Measurements from ENCODE around the gene CCDC28B. TPM values are rescaled to one million over a fixed set of nuclear protein-coding genes. Genes with fewer than 3 reads are reported as not detected.

Gene CCDC28B
- total and polyA plus RNA-seq, 2 of the 13 experiments (the other 11 are each of a cell fraction or from before 2014, with no cell fraction given), result 2.6 to 3.5 TPM

DNA sequence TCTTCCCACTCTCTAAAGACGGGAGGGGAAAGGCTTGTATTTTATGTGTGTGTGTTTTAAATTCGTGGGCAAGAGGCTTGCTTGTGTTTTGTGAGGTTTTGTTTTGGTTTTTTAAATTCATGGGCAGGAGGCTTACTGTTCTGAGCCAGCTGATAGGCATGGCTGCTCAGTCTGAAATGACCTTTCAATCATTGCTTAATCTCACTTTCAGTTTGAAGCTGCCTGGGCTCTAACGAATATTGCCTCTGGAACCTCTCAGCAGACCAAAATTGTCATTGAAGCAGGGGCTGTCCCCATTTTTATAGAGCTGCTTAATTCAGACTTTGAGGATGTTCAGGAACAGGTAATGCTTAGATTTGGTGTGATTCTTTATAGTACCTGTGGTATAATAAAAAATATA lies 41.2 kb upstream of the CCDC28B start:
- no peak overlapping the region for H3K9ac ChIP-seq (ENCODE audit: insufficient read depth, low read depth, low read length)
- no peak overlapping the region for H3K4me2 ChIP-seq (ENCODE audit: low read depth, low read length)
- no peaks in the 10 kb centered on the region for H3K4me1 ChIP-seq (ENCODE audit: insufficient read depth, low read length)
- no peak overlapping the region for H3K4me3 ChIP-seq (replicated peaks in 1 of 3; ENCODE audit: insufficient read depth in 1 of 3, low read depth in 2 of 3, low read length in 3 of 3)
- no peaks in the 10 kb centered on the region for H3K27me3 ChIP-seq (ENCODE audit: control insufficient read depth in 1 of 2, insufficient read depth in 2 of 2, low read length in 2 of 2)
- H3K27ac ChIP-seq (ENCODE audit: extremely low read length, insufficient read depth, low read length), result no peak overlapping the region
- DNase-seq (ENCODE audit: low spot score), result no peak
- no peaks in the 10 kb centered on the region for H4K20me1 ChIP-seq (ENCODE audit: insufficient read depth, low read length)
- ChIA-PET CTCF (ENCODE audit: low intra/inter-chr PET ratio, low total read pairs) (no interaction called here), POLR2A (no interaction called here)
- in situ Hi-C loops (cut with HindIII; ENCODE audit: extremely low pct_ligation_motif_present, low pct_unique_long_range_greater_than_20kb) (no loop called here), intact Hi-C loops (cut with micrococcal nuclease; ENCODE audit: unreplicated experiment) (no loop called here)
- H3K79me2 ChIP-seq (ENCODE audit: insufficient read depth, low read length), result peaks cover 4% of the 10 kb centered on the region
- no TSS peak for BruUV-seq (replicated peaks)
- no peaks in the 10 kb centered on the region for H3K9me3 ChIP-seq (ENCODE audit: low read length)
- 78% methylated on average over 3 of the region's 3 CpGs for WGBS (ENCODE audit: low lambda C conversion rate)
- H3K36me3 ChIP-seq (replicated peaks in 1 of 2; ENCODE audit: control insufficient read depth in 1 of 2, insufficient read depth in 2 of 2, low read length in 2 of 2), result peaks cover 21 to 79% of the 10 kb centered on the region in 2 experiments; a peak in 4 of 5 replicates
- no peak for FAIRE-seq
- no peak for ATAC-seq
- H2AFZ ChIP-seq (ENCODE audit: low read length), result no peak overlapping the region
- TF ChIP-seq RAD51 (IDR thresholded peaks at IDR 0.05; ENCODE audit: borderline replicate concordance), result no peak
- TF ChIP-seq HOMEZ (CRISPR knock-in tag; IDR thresholded peaks at IDR 0.05; ENCODE audit: low read depth), result no peak
- TF ChIP-seq, protein P1, sequence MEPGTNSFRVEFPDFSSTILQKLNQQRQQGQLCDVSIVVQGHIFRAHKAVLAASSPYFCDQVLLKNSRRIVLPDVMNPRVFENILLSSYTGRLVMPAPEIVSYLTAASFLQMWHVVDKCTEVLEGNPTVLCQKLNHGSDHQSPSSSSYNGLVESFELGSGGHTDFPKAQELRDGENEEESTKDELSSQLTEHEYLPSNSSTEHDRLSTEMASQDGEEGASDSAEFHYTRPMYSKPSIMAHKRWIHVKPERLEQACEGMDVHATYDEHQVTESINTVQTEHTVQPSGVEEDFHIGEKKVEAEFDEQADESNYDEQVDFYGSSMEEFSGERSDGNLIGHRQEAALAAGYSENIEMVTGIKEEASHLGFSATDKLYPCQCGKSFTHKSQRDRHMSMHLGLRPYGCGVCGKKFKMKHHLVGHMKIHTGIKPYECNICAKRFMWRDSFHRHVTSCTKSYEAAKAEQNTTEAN (CRISPR knock-in tag; conservative IDR thresholded peaks at IDR 0.05), result no peak
- TF ChIP-seq, protein P2, sequence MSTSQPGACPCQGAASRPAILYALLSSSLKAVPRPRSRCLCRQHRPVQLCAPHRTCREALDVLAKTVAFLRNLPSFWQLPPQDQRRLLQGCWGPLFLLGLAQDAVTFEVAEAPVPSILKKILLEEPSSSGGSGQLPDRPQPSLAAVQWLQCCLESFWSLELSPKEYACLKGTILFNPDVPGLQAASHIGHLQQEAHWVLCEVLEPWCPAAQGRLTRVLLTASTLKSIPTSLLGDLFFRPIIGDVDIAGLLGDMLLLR (CRISPR knock-in tag; IDR thresholded peaks at IDR 0.05), result no peak
- no peak for TF ChIP-seq ZNF382 (CRISPR knock-in tag; IDR thresholded peaks at IDR 0.05; ENCODE audit: borderline replicate concordance)
- TF ChIP-seq MTA3 (CRISPR knock-in tag; IDR thresholded peaks at IDR 0.05), result no peak
- TF ChIP-seq HNF4G (IDR thresholded peaks at IDR 0.05; ENCODE audit: borderline replicate concordance, low read depth, low read length), result no peak
- TF ChIP-seq HNF4G (CRISPR knock-in tag; IDR thresholded peaks at IDR 0.05; ENCODE audit: borderline replicate concordance, low read depth), result no peak
- no peak for TF ChIP-seq ZBTB4 (CRISPR knock-in tag; IDR thresholded peaks at IDR 0.05; ENCODE audit: borderline replicate concordance)
- TF ChIP-seq NFKBIZ (CRISPR knock-in tag; IDR thresholded peaks at IDR 0.05), result no peak
- no peak for TF ChIP-seq ZNF607 (CRISPR knock-in tag; IDR thresholded peaks at IDR 0.05; ENCODE audit: borderline replicate concordance)
- TF ChIP-seq ZNF18 (CRISPR knock-in tag; IDR thresholded peaks at IDR 0.05; ENCODE audit: insufficient replicate concordance), result no peak
